Esophagus squamous epithelium (tissue), 4 donors: ENCODE measurements around the gene IFT80.

Experiments used
- CTCF ChIP-seq, 6 experiments: fragments of 450-650 bp in 4 of 6; fragments of 200-600 bp in 2 of 6; sonication (generic) in 2 of 6; IDR thresholded peaks; one replicate each; pipeline ENCODE4 v1.5.1; 2016 to 2019; ENCODE audit warnings: antibody characterized with exemption in 6 of 6, mild to moderate bottlenecking in 4 of 6, moderate library complexity in 4 of 6
- POLR2A ChIP-seq, 4 donors: fragments of 450-650 bp; IDR thresholded peaks; one replicate each; pipeline ENCODE4 v1.6.1; 2017; ENCODE audit warnings: antibody characterized with exemption in 4 of 4, mild to moderate bottlenecking in 4 of 4, moderate library complexity in 3 of 4

GRCh38 chr3:160365869-160366522, 33.0 kb downstream of the IFT80 start:
- no peak for TF ChIP-seq CTCF (IDR thresholded peaks at IDR 0.05)
- TF ChIP-seq POLR2A (IDR thresholded peaks at IDR 0.05) = no peak
